Caco-2 (cell line): Measurements from ENCODE around the gene KCNA1. TPM values are rescaled to one million over a fixed set of nuclear protein-coding genes. Genes with fewer than 3 reads are reported as not detected.

Experiments
- BruUV-seq: library from RNA; stranded (reverse); fragments of 400-500 nt; replicated peaks from 2 replicates; lab custom pipeline; 2021; lab: Mats Ljungman, UMichigan
- CTCF ChIA-PET: fragments of 300-600 bp; sonication (Branson Sonifier 250); formaldehyde crosslinking; loops from one replicate; lab custom pipeline; 2022; ENCODE audit warnings: antibody characterized with exemption; lab: Charles Lee
- POLR2A ChIA-PET: fragments of 300-600 bp; sonication (Branson Sonifier 250); formaldehyde crosslinking; loops from one replicate; lab custom pipeline; 2022; ENCODE audit warnings: antibody characterized with exemption; lab: Charles Lee
- DNase-seq, 2 experiments: peaks; one replicate each; pipeline versions ENCODE4 v3.0.0 to v3.0.0-alpha.2; 2020 to 2022
- H3K27me3 ChIP-seq: replicated peaks from 2 replicates; pipeline ENCODE4 v1.6.0; 2011; ENCODE audit warnings: low read length; ENCODE audit not compliant: control insufficient read depth, insufficient read depth
- H3K36me3 ChIP-seq: 2 replicates; pipeline ENCODE4 v1.5.1; 2011; ENCODE audit warnings: low read length; ENCODE audit not compliant: control insufficient read depth, insufficient read depth
- H3K4me1 ChIP-seq: fragments of 250-450 bp; sonication (Bioruptor Pico); 2 replicates; pipeline ENCODE4 v1.5.1; 2020; ENCODE audit warnings: mild to moderate bottlenecking
- H3K4me3 ChIP-seq: 2 replicates; pipeline ENCODE4 v1.5.1; 2011; ENCODE audit warnings: low read depth, mild to moderate bottlenecking, control low read depth, low read length
- H3K9me3 ChIP-seq: fragments of 250-450 bp; sonication (Bioruptor Pico); 2 replicates; pipeline ENCODE4 v1.5.1; 2020; ENCODE audit warnings: mild to moderate bottlenecking, moderate library complexity
- H3K27ac Mint-ChIP-seq: one replicate; pipeline ENCODE4 v1.8.0; 2022; ENCODE audit warnings: mixed read lengths; ENCODE audit not compliant: unreplicated experiment
- H3K27me3 Mint-ChIP-seq: one replicate; pipeline ENCODE4 v1.8.0; 2022; ENCODE audit warnings: mixed read lengths; ENCODE audit not compliant: insufficient read depth, unreplicated experiment
- H3K36me3 Mint-ChIP-seq: one replicate; pipeline ENCODE4 v1.8.0; 2022; ENCODE audit warnings: mild to moderate bottlenecking, mixed read lengths; ENCODE audit not compliant: insufficient read depth, unreplicated experiment
- H3K4me1 Mint-ChIP-seq: one replicate; pipeline ENCODE4 v1.8.0; 2022; ENCODE audit warnings: low read depth, mixed read lengths; ENCODE audit not compliant: unreplicated experiment
- H3K4me3 Mint-ChIP-seq: one replicate; pipeline ENCODE4 v1.8.0; 2022; ENCODE audit warnings: mild to moderate bottlenecking, moderate library complexity, mixed read lengths; ENCODE audit not compliant: unreplicated experiment
- H3K9me3 Mint-ChIP-seq: one replicate; pipeline ENCODE4 v1.8.0; 2022; ENCODE audit warnings: mixed read lengths; ENCODE audit not compliant: unreplicated experiment
- intact Hi-C: fragments of 100-400 bp; cut with micrococcal nuclease; formaldehyde crosslinking; loops from one replicate; pipeline ENCODE4 v1.10.0; 2022; ENCODE audit not compliant: unreplicated experiment
- total RNA-seq: library from RNA; stranded (reverse); gene quantifications from 2 replicates; pipeline ENCODE4 v1.2.3, GENCODE V29; 2022
- TF ChIP-seq, protein P1 (sequence below), 2 experiments: fragments of 200-600 bp in 1 of 2; IDR thresholded peaks; 1 replicate in 1 of 2; 2 replicates in 1 of 2; pipeline versions ENCODE4 v1.5.1 to v1.8.0; 2011 to 2022; ENCODE audit warnings: antibody characterized with exemption in 1 of 2, control low read depth in 1 of 2, inconsistent platforms in 1 of 2, low read depth in 1 of 2, low read length in 1 of 2, mild to moderate bottlenecking in 1 of 2, moderate library complexity in 1 of 2; ENCODE audit not compliant: insufficient read depth in 1 of 2, severe bottlenecking in 1 of 2, unreplicated experiment in 1 of 2

KCNA1 gene
- total RNA-seq, 1 experiment from 2014 or later, result not detected

DNA sequence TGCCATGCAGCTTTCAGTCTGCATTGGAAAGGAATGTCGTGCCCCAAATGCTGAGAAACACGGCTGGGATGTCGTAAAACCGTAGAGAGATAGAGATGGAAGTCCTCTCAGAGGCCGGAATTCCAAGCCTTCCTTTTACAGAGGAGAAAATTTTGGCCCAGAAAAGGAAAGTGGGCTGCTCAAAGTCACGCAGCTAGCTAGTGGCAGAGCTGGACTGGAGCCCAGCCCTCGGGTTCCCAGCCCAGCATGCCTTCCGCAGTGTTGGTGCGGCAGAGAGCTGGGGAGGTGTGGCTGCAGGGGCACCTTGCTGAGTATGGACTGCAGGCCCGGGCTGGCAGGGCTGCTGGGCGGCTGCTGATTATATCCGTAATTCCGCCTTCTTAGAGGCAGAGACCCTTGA is 50.3 kb downstream of the KCNA1 start:
- DNase-seq, result no peak
- no TSS peak for BruUV-seq
- intact Hi-C loops, result no loop called here
- Mint-ChIP-seq H3K4me1 (peaks cover 16% of the 10 kb centered on the region), H3K36me3 (no peaks in the 10 kb centered on the region), H3K27me3 (peaks cover 54% of the 10 kb centered on the region), H3K4me3 (no peak overlapping the region), H3K9me3 (no peaks in the 10 kb centered on the region), H3K27ac (no peak overlapping the region)
- H3K4me1 ChIP-seq, result peaks cover 13% of the 10 kb centered on the region
- TF ChIP-seq, protein P1, sequence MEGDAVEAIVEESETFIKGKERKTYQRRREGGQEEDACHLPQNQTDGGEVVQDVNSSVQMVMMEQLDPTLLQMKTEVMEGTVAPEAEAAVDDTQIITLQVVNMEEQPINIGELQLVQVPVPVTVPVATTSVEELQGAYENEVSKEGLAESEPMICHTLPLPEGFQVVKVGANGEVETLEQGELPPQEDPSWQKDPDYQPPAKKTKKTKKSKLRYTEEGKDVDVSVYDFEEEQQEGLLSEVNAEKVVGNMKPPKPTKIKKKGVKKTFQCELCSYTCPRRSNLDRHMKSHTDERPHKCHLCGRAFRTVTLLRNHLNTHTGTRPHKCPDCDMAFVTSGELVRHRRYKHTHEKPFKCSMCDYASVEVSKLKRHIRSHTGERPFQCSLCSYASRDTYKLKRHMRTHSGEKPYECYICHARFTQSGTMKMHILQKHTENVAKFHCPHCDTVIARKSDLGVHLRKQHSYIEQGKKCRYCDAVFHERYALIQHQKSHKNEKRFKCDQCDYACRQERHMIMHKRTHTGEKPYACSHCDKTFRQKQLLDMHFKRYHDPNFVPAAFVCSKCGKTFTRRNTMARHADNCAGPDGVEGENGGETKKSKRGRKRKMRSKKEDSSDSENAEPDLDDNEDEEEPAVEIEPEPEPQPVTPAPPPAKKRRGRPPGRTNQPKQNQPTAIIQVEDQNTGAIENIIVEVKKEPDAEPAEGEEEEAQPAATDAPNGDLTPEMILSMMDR (IDR thresholded peaks at IDR 0.05; ENCODE audit: insufficient read depth in 1 of 2, low read depth in 1 of 2, low read length in 1 of 2, severe bottlenecking in 1 of 2, unreplicated experiment in 1 of 2), result no peak
- POLR2A ChIA-PET, result no interaction called here
- no peaks in the 10 kb centered on the region for H3K36me3 ChIP-seq
- CTCF ChIA-PET, result no interaction called here
- no peak overlapping the region for H3K4me3 ChIP-seq
- H3K27me3 ChIP-seq, result peaks cover 4% of the 10 kb centered on the region; the same call in 1 of the 2 replicates
- H3K9me3 ChIP-seq, result no peaks in the 10 kb centered on the region

DNA sequence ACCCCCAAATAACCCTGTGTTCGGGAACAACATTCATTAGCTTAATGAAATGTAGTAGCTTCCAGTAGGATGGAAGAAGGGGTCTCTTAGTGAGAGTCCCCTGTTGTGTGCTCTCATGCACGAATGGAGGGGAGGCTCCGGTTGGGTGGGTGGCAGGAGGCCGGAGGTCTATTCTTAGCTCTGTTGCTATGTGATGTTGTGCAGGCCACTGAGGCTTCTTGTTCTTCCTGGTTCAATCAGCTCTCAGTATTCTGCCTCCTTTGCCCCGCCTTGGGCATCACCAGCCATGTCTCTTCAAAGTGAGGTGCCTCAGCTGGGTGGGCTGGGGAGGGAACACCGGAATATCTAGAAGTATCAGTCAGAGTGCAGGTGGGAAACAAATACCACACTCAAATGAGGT is 50.8 kb downstream of the KCNA1 start:
- Histone ChIP-seq H3K4me3 (no peak overlapping the region), H3K27me3 (peaks cover 5% of the 10 kb centered on the region; the same call in 1 of the 2 replicates), H3K4me1 (peaks cover 13% of the 10 kb centered on the region), H3K9me3 (no peaks in the 10 kb centered on the region), H3K36me3 (no peaks in the 10 kb centered on the region)
- H3K9me3 Mint-ChIP-seq, result no peaks in the 10 kb centered on the region
- no TSS peak for BruUV-seq
- intact Hi-C loops, result no loop called here
- peaks cover 16% of the 10 kb centered on the region for H3K4me1 Mint-ChIP-seq
- no peak overlapping the region for H3K4me3 Mint-ChIP-seq
- H3K27ac Mint-ChIP-seq, result no peak overlapping the region
- DNase-seq, result no peak
- H3K36me3 Mint-ChIP-seq, result no peaks in the 10 kb centered on the region
- POLR2A ChIA-PET, result no interaction called here
- TF ChIP-seq, protein P1 (IDR thresholded peaks at IDR 0.05; ENCODE audit: insufficient read depth in 1 of 2, low read depth in 1 of 2, low read length in 1 of 2, severe bottlenecking in 1 of 2, unreplicated experiment in 1 of 2), result no peak
- CTCF ChIA-PET, result no interaction called here
- peaks cover 53% of the 10 kb centered on the region for H3K27me3 Mint-ChIP-seq

DNA sequence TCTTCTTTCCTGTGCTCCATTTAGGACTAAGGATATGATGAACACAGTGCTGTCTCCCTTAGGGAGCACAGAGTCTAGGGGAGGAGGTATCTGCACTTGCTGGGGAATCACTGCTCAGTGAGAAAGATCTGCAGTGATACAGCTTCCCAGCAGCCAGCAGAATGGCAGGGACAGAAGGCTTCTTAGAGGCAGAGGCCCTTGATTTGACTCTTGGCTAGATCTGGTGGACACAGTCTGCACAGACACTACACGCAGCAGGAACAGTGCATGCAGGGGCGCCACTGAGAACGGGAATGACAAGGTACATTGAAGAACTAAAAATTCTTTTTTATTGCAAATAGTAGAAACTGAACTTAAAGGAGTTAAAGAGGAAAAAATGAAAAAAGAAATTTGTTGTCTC is 51.6 kb downstream of the KCNA1 start:
- no peaks in the 10 kb centered on the region for H3K9me3 ChIP-seq
- Mint-ChIP-seq H3K4me1 (peaks cover 16% of the 10 kb centered on the region), H3K27ac (no peak overlapping the region), H3K27me3 (peaks cover 49% of the 10 kb centered on the region), H3K36me3 (no peaks in the 10 kb centered on the region), H3K4me3 (no peak overlapping the region), H3K9me3 (no peaks in the 10 kb centered on the region)
- H3K27me3 ChIP-seq, result peaks cover 4% of the 10 kb centered on the region; the same call in 1 of the 2 replicates
- no peak overlapping the region for H3K4me3 ChIP-seq
- BruUV-seq, result no TSS peak
- no peaks in the 10 kb centered on the region for H3K36me3 ChIP-seq
- POLR2A ChIA-PET, result no interaction called here
- TF ChIP-seq, protein P1 (IDR thresholded peaks at IDR 0.05; ENCODE audit: insufficient read depth in 1 of 2, low read depth in 1 of 2, low read length in 1 of 2, severe bottlenecking in 1 of 2, unreplicated experiment in 1 of 2), result no peak
- H3K4me1 ChIP-seq, result peaks cover 13% of the 10 kb centered on the region
- intact Hi-C loops, result no loop called here
- CTCF ChIA-PET, result no interaction called here
- no peak for DNase-seq
